ENCODE measurements around the gene UBE2L5.

UBE2L5 gene

DNA sequence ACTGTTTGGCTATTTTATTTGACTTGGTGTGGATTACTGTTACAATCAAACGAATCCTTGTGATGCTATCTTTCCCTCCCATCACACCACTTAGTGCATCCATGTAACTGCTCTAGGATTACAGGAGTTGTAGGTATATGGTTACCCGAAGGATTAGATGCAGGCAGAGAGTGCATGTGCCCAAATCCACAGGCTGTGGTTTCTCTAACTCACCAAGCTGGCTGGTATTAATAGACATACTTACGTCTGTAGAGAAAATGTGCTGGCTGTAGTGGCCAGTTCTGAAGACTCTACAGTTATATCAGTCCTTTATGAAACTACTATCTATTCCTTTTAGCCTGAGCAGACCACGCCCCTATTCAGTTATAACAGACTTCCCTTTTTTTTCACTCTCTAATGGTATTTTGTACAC lies 44.6 kb downstream of the UBE2L5 start:
- DNase-seq: no peak

DNA sequence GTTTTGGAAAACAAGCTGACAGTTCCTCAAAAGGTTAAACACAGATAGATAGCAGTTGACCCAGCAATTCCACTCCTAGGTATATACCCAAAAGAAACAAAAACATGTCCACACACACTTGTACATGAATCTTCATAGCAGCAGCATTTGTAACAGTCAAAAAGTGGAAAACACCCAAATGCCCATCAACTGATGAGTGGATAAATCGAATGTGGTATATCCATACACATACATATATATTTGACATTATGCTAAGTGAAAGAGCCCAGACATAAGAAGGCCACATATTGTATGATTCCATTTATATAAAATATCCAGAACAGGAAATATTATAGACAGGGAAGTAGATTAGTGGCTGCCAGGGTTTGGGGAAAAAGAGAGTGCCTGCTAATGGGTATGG lies 51.4 kb downstream of the UBE2L5 start:
- no peak for DNase-seq

DNA sequence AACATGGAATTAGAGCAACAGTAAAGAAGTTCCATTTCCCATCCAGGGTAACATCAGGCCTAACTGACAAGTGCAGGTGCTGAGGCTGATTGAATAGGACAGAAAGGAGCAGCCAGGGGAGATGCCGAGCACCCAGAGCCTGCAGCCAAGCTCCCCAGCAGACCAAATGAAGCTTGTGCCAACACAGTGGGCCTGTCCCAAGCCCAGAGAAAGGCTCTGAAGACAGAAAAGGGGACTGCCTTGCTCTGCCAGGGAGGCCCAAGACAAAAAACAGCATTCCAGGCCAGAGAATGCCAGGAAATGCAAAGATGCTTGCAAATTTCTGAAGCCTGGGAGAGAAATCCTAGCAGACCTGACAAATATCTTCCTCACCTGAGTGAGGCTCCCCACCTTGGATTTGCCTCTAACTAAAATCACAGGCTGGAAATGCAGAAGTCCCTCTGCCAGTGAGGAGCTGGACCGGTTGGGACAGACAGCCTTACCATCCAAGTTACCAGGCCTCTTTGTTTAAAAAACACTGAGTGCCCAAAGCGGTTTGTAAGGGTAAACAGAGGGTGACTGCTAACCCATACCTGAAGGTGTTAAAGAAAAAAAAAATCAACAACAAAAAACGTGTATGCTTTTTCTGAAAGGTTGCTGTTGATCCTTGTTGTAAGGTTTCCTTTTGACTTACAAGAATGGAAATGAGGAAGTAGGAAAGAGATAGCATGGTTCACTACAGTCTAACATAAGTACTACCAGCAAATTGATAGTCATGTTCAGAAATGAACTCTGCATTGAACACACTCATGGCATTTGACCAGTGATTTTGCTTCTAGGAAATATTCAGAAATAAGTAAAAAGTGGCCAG lies 55.3 kb downstream of the UBE2L5 start:
- no peak for DNase-seq
